GM10266 (cell line): Measurements from ENCODE around the gene EPN3.

Experiments
- DNase-seq: peaks from one replicate; pipeline ENCODE4 v3.0.0; 2012; ENCODE audit errors: extremely low spot score
- CTCF ChIP-seq: IDR thresholded peaks from 2 replicates; pipeline ENCODE4 v1.5.1; 2012; ENCODE audit warnings: mild to moderate bottlenecking, low read depth; ENCODE audit not compliant: control insufficient read depth, insufficient read depth; ENCODE audit errors: missing control alignments

EPN3 gene

GRCh38 chr17:50532452-50533024 is at the start of gene EPN3:
EPN3 (plus strand) TSS chr17:50532735; CDS start chr17:50536557, 3,822 bp downstream.
- TF ChIP-seq CTCF, result no peak
- DNase-seq, result no peak

GRCh38 chr17:50483266-50483665 is 49.3 kb upstream of the EPN3 start:
- no peak for DNase-seq
- TF ChIP-seq CTCF, result no peak

GRCh38 chr17:50484386-50485155 is 48.0 kb upstream of the EPN3 start:
- no peak for TF ChIP-seq CTCF
- DNase-seq, result no peak

- no peak for DNase-seq
- no peak for TF ChIP-seq CTCF
These were observed 45.1 kb upstream of the EPN3 start for GRCh38 chr17:50487213-50488096.

GRCh38 chr17:50488880-50489279 is 43.7 kb upstream of the EPN3 start:
- no peak for DNase-seq
- TF ChIP-seq CTCF, result no peak

GRCh38 chr17:50491505-50491904 is 41.0 kb upstream of the EPN3 start:
- no peak for DNase-seq
- no peak for TF ChIP-seq CTCF
